Kidney epithelial cell (primary cell): ENCODE results near the gene DACT3. TPM values are rescaled to one million over a fixed set of nuclear protein-coding genes. Genes with fewer than 3 reads are reported as not detected.
"Not testable (repeated sequence)": the region's sequence is repeated elsewhere in the genome, so short reads cannot be mapped to it uniquely, and the experiment has no call there.

Experiments used
- DNase-seq: peaks from one replicate; pipeline ENCODE4 v3.0.0-alpha.2; 2010; ENCODE audit warnings: low read depth
- H3K27me3 ChIP-seq: 2 replicates; pipeline ENCODE4 v1.6.0; 2011; ENCODE audit warnings: low read length; ENCODE audit not compliant: control insufficient read depth, insufficient read depth
- H3K36me3 ChIP-seq: 2 replicates; pipeline ENCODE4 v1.5.1; 2011; ENCODE audit warnings: low read length; ENCODE audit not compliant: control insufficient read depth, insufficient read depth
- H3K4me3 ChIP-seq: 2 replicates; pipeline ENCODE4 v1.5.1; 2011; ENCODE audit warnings: low read depth, mild to moderate bottlenecking, control low read depth, low read length
- CTCF ChIP-seq: IDR thresholded peaks from 2 replicates; pipeline ENCODE4 v1.5.1; 2011; ENCODE audit warnings: mild to moderate bottlenecking, moderate library complexity, low read length, control low read depth, inconsistent platforms; ENCODE audit not compliant: insufficient read depth, poor library complexity, severe bottlenecking
- total RNA-seq: library from RNA; depleted of rRNA; stranded (reverse); fragments of >200 nt; gene quantifications from 2 replicates; pipeline ENCODE4 v1.2.3, GENCODE V29; 2015

DACT3 gene
- total RNA-seq, 1 donor from 2014 or later: 0.33 TPM

DNA sequence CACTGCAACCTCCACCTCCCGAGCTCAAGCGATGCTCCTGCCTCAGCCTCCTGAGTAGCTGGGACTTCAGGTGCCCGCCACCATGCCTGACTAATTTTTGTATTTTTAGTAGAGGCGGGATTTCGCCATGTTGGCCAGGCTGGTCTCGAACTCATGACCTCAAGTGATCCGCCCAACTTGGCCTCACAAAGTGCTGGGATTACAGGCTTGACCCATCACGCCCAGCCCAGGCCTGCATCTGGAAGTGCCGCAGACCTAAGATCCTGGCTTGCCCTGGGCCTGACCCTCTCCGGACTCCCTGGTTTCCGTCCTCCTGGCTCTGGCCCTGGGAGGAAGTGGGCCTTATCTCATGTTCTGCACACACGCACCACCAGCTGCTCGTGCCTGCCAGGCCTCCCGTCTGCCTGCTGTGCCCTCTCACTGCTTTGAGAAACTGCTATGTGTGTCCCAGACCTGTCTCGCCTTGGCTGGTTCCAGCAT, 31.4 kb downstream of the DACT3 start:
- DNase-seq: no peak
- H3K27me3 ChIP-seq: peaks cover 30% of the 10 kb centered on the region
- TF ChIP-seq CTCF: no peak
- no peak overlapping the region for H3K4me3 ChIP-seq
- H3K36me3 ChIP-seq: no peaks in the 10 kb centered on the region

GRCh38 chr19:46628970-46629369, 32.0 kb downstream of the DACT3 start:
- DNase-seq, H3K4me3 ChIP-seq, H3K36me3 ChIP-seq: not testable (repeated sequence)
- H3K27me3 ChIP-seq: peaks cover 26% of the 10 kb centered on the region

DNA sequence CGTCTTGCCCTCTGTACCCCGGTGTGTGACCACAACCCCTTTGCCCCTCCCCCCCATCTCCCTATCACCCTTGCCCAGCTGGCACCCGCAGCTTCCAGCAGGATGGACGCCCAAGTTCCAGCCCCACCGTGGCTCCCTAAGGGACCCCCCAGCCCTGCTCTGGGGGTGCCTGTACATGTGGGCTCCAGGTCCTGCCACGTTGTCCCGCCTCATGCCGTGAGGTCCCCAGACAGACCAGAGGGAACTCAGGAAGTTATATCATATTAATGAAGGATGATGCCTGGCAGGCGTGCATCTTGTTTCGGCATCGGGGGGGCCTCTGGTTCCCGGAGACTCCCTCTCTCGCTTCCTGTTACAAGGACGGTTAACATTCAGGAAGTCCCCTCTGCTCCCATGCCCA, 34.5 kb downstream of the DACT3 start:
- no peak for DNase-seq
- no peak overlapping the region for H3K4me3 ChIP-seq
- TF ChIP-seq CTCF: no peak
- H3K27me3 ChIP-seq: peaks cover 13% of the 10 kb centered on the region
- no peaks in the 10 kb centered on the region for H3K36me3 ChIP-seq

- no peaks in the 10 kb centered on the region for H3K36me3 ChIP-seq
- no peak for TF ChIP-seq CTCF
- H3K27me3 ChIP-seq: peaks cover 12% of the 10 kb centered on the region
- DNase-seq: no peak
- no peak overlapping the region for H3K4me3 ChIP-seq
These were observed 35.3 kb downstream of the DACT3 start for GRCh38 chr19:46625731-46626130.

- Histone ChIP-seq H3K4me3 (no peak within 1 kb of the TSS), H3K36me3 (no peaks in the 10 kb centered on the region), H3K27me3 (peaks cover 11% of the 10 kb centered on the region)
- DNase-seq: no peak
- TF ChIP-seq CTCF: no peak
These were observed 35.9 kb downstream of the DACT3 start, which contains the start of gene PTGIR for GRCh38 chr19:46624958-46625661. TSS of gene PTGIR (minus strand) at chr19:46625089. CDS start at chr19:46624225, 864 bp downstream.

DNA sequence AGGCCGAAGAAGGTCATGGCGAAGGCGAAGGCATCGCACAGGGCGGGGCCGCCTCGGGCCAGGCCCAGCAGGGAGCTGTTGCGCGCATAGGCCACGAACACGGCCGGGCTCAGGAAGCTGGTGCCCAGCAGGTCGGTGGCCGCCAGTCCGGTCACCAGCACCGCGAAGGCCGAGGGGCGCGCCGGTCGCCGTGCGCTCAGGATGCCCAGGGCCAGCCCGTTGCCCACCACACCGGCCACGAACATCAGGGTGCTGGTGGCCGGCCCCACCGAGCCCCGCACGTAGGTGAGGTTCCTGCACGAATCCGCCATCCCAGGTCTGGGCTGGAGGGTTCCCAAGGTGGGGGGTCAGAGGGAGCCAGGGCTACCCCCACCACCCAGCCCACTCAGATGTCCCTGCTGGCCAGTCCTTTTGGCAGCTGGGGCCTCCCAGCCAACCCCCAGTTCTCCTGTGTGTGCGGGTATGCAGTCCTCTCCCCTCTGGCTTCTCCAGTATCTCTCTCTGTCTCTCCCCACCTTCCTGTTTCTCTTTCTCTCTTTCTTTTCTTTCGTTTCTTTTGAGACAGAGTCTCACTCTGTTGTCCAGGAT, 37.0 kb downstream of the DACT3 start:
- no peak for TF ChIP-seq CTCF
- DNase-seq: no peak
- Histone ChIP-seq H3K27me3 (peaks cover 11% of the 10 kb centered on the region), H3K36me3 (no peaks in the 10 kb centered on the region), H3K4me3 (no peak overlapping the region)
